ENCODE data around the gene PCBP2.
"Not testable (repeated sequence)": the region's sequence is repeated elsewhere in the genome, so short reads cannot be mapped to it uniquely, and the experiment has no call there.

PCBP2 gene

GRCh38 chr12:53474077-53474476, 22.2 kb downstream of the PCBP2 start:
- DNase-seq = no peak

- no peak for DNase-seq
Measured at GRCh38 chr12:53474819-53475218, 22.9 kb downstream of the PCBP2 start.

GRCh38 chr12:53476769-53477209, 24.9 kb downstream of the PCBP2 start:
- peak; percentile 15 for DNase-seq

GRCh38 chr12:53478865-53479264, 27.0 kb downstream of the PCBP2 start:
- DNase-seq = no peak

GRCh38 chr12:53479331-53479730, 27.4 kb downstream of the PCBP2 start:
- no peak for DNase-seq

GRCh38 chr12:53480491-53481442, 28.9 kb downstream of the PCBP2 start:
- no peak for DNase-seq

- DNase-seq = not testable (repeated sequence)
Measured at GRCh38 chr12:53481458-53481857, 29.6 kb downstream of the PCBP2 start.

- peak; percentile 12 for DNase-seq
Measured at GRCh38 chr12:53481939-53482586, 30.2 kb downstream of the PCBP2 start.

- no peak for DNase-seq
Measured at GRCh38 chr12:53482626-53483168, 30.8 kb downstream of the PCBP2 start.

- DNase-seq = peak; percentile 18
Measured at GRCh38 chr12:53483225-53483978, 31.5 kb downstream of the PCBP2 start.

GRCh38 chr12:53483979-53484377, 32.1 kb downstream of the PCBP2 start:
- DNase-seq = no peak

- DNase-seq = no peak
Measured at GRCh38 chr12:53484686-53485575, 33.0 kb downstream of the PCBP2 start.

- DNase-seq = no peak
Measured at GRCh38 chr12:53485955-53486735, 34.2 kb downstream of the PCBP2 start.

GRCh38 chr12:53486736-53487487, 35.0 kb downstream of the PCBP2 start:
- no peak for DNase-seq

GRCh38 chr12:53489242-53489864, 37.5 kb downstream of the PCBP2 start:
- no peak for DNase-seq

- no peak for DNase-seq
Measured at GRCh38 chr12:53492188-53492587, 40.3 kb downstream of the PCBP2 start.

- DNase-seq = peak; percentile 91
Measured at GRCh38 chr12:53492830-53493609, 41.1 kb downstream of the PCBP2 start.

- peak; percentile 62 for DNase-seq
Measured at GRCh38 chr12:53493610-53494391, 41.9 kb downstream of the PCBP2 start.

Measured in NCI-H2171 treated with DMSO at 0.1 percent for 48 hours (cell line).